Upper lobe of left lung (tissue), 4 donors: ENCODE data around the gene ADAMTS1.

Experiments used
- POLR2AphosphoS5 ChIP-seq, 2 donors: sonication (generic); formaldehyde crosslinking; IDR thresholded peaks; one replicate each; pipeline ENCODE4 v1.5.1; 2017; ENCODE audit warnings: antibody characterized with exemption in 2 of 2
- TF ChIP-seq, protein P1 (sequence below), 6 experiments: fragments of 450-650 bp in 4 of 6; fragments of 200-600 bp in 2 of 6; sonication (generic) in 2 of 6; IDR thresholded peaks; one replicate each; pipeline ENCODE4 v1.5.1; 2016 to 2019; ENCODE audit warnings: antibody characterized with exemption in 6 of 6

DNA sequence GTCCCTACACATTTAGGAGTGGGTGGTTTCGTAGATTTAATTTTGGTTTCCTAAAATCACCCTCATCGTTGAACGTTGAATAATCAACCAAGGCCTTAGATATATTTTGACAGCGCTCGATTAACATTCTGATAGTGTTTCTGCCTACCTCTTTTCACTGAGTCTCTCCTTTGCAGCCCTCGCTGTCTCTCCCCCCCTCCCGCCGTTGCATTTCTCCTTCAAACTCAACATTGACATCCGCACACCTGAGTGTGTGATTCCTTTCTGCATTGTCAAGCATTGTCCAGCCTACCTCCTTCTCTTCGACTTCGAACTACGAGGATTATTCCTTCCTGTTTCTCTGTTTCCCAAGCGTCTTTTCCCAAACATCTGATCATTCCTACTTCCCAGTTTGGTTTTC is 1.8 kb upstream of the ADAMTS1 start:
- TF ChIP-seq, protein P1, sequence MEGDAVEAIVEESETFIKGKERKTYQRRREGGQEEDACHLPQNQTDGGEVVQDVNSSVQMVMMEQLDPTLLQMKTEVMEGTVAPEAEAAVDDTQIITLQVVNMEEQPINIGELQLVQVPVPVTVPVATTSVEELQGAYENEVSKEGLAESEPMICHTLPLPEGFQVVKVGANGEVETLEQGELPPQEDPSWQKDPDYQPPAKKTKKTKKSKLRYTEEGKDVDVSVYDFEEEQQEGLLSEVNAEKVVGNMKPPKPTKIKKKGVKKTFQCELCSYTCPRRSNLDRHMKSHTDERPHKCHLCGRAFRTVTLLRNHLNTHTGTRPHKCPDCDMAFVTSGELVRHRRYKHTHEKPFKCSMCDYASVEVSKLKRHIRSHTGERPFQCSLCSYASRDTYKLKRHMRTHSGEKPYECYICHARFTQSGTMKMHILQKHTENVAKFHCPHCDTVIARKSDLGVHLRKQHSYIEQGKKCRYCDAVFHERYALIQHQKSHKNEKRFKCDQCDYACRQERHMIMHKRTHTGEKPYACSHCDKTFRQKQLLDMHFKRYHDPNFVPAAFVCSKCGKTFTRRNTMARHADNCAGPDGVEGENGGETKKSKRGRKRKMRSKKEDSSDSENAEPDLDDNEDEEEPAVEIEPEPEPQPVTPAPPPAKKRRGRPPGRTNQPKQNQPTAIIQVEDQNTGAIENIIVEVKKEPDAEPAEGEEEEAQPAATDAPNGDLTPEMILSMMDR (IDR thresholded peaks at IDR 0.05), result no peak
- no peak for TF ChIP-seq POLR2AphosphoS5 (IDR thresholded peaks at IDR 0.05)
